Ishikawa (cell line): ENCODE results near the gene FSCN2.

ENCODE experiments used
- CEBPB ChIP-seq: IDR thresholded peaks from 2 replicates; pipeline ENCODE4 v1.6.1; 2012
- CREB1 ChIP-seq: IDR thresholded peaks from 2 replicates; pipeline ENCODE4 v1.6.1; 2012; ENCODE audit warnings: low read depth
- EGR1 ChIP-seq: IDR thresholded peaks from 2 replicates; pipeline ENCODE4 v1.6.1; 2012
- EP300 ChIP-seq: IDR thresholded peaks from 2 replicates; pipeline ENCODE4 v1.6.1; 2012; ENCODE audit warnings: borderline replicate concordance
- FOXM1 ChIP-seq: IDR thresholded peaks from 2 replicates; pipeline ENCODE4 v1.6.1; 2012; ENCODE audit warnings: low read depth, borderline replicate concordance
- MAX ChIP-seq: IDR thresholded peaks from 2 replicates; pipeline ENCODE4 v1.6.1; 2012
- NFIC ChIP-seq: IDR thresholded peaks from 2 replicates; pipeline ENCODE4 v1.6.1; 2012
- RAD21 ChIP-seq: IDR thresholded peaks from 2 replicates; pipeline ENCODE4 v1.6.1; 2012; ENCODE audit warnings: low read depth
- REST ChIP-seq: IDR thresholded peaks from 2 replicates; pipeline ENCODE4 v1.6.1; 2012; ENCODE audit warnings: low read depth, mild to moderate bottlenecking
- TAF1 ChIP-seq: IDR thresholded peaks from 2 replicates; pipeline ENCODE4 v1.6.1; 2012; ENCODE audit warnings: low read depth, mild to moderate bottlenecking
- TCF12 ChIP-seq: IDR thresholded peaks from 2 replicates; pipeline ENCODE4 v1.6.1; 2012; ENCODE audit warnings: low read depth
- TEAD4 ChIP-seq: IDR thresholded peaks from 2 replicates; pipeline ENCODE4 v1.6.1; 2012
- USF1 ChIP-seq: IDR thresholded peaks from 2 replicates; pipeline ENCODE4 v1.6.1; 2012
- YY1 ChIP-seq: IDR thresholded peaks from 2 replicates; pipeline ENCODE4 v1.6.1; 2012; ENCODE audit warnings: low read depth
- ZBTB7A ChIP-seq: IDR thresholded peaks from 2 replicates; pipeline ENCODE4 v1.6.1; 2012; ENCODE audit warnings: low read depth

Gene FSCN2

GRCh38 chr17:81582749-81583148 is 54.6 kb downstream of the FSCN2 start:
- no peak for TF ChIP-seq REST
- no peak for TF ChIP-seq CEBPB
- TF ChIP-seq ZBTB7A, result no peak
- TF ChIP-seq EGR1, result no peak
- TF ChIP-seq USF1, result no peak
- no peak for TF ChIP-seq YY1
- TF ChIP-seq EP300, result no peak
- no peak for TF ChIP-seq MAX
- TF ChIP-seq NFIC, result no peak
- TF ChIP-seq TAF1, result no peak
- TF ChIP-seq FOXM1, result no peak
- no peak for TF ChIP-seq TEAD4

- TF ChIP-seq ZBTB7A (no peak), USF1 (no peak), CEBPB (no peak), FOXM1 (no peak), EP300 (no peak), NFIC (no peak), TCF12 (no peak), TAF1 (no peak)
These were observed 55.6 kb downstream of the FSCN2 start for GRCh38 chr17:81583589-81584342.

GRCh38 chr17:81586096-81586495 is 57.9 kb downstream of the FSCN2 start:
- TF ChIP-seq CREB1, result no peak
- no peak for TF ChIP-seq TEAD4
- TF ChIP-seq CEBPB, result no peak
- no peak for TF ChIP-seq YY1
- TF ChIP-seq EGR1, result no peak
- no peak for TF ChIP-seq USF1
- no peak for TF ChIP-seq NFIC
- TF ChIP-seq TCF12, result no peak
- no peak for TF ChIP-seq FOXM1
- TF ChIP-seq REST, result no peak
- TF ChIP-seq RAD21, result no peak
- no peak for TF ChIP-seq EP300
- TF ChIP-seq ZBTB7A, result no peak
- no peak for TF ChIP-seq TAF1
- no peak for TF ChIP-seq MAX
